Urinary bladder (tissue), 4 donors: ENCODE results near the gene ACTN1. TPM values are rescaled to one million over a fixed set of nuclear protein-coding genes. Genes with fewer than 3 reads are reported as not detected.
"Not testable (repeated sequence)": the region's sequence is repeated elsewhere in the genome, so short reads cannot be mapped to it uniquely, and the experiment has no call there.

Source experiments
- DNase-seq: peaks from one replicate; pipeline ENCODE4 v3.0.0-alpha.2; 2015; ENCODE audit errors: extremely low spot score
- H3K27ac ChIP-seq: one replicate; pipeline ENCODE4 v1.5.1; 2013; ENCODE audit warnings: low read depth, mild to moderate bottlenecking, moderate library complexity
- H3K36me3 ChIP-seq: one replicate; pipeline ENCODE4 v1.6.1; 2013; ENCODE audit warnings: mild to moderate bottlenecking, moderate library complexity; ENCODE audit not compliant: insufficient read depth
- H3K4me1 ChIP-seq: one replicate; pipeline ENCODE4 v1.6.1; 2013; ENCODE audit warnings: mild to moderate bottlenecking, moderate library complexity; ENCODE audit not compliant: insufficient read depth
- H3K4me3 ChIP-seq: one replicate; pipeline ENCODE4 v1.5.1; 2013; ENCODE audit warnings: low read depth, low read length
- WGBS: extraction: QIAGEN DNeasy Blood & Tissue Kit; methylation state at CpG from one replicate; pipeline ENCODE4 v1.1.7; 2013; 5-methylcytosine and 5-hydroxymethylcytosine counted together
- polyA plus RNA-seq: library from polyadenylated mRNA; stranded (reverse); fragments of 200-250 nt; gene quantifications from one replicate; pipeline ENCODE4 v1.2.3, GENCODE V29; 2013
- total RNA-seq: library from RNA; depleted of rRNA; stranded (reverse); fragments of >200 nt; gene quantifications from one replicate; pipeline ENCODE4 v1.2.3, GENCODE V29; 2014
- donor health status: healthy with polysubstance abuse.
- donor health status: healthy.

ACTN1 gene
- total and polyA plus RNA-seq, 2 donors, result 150 to 723 TPM

DNA sequence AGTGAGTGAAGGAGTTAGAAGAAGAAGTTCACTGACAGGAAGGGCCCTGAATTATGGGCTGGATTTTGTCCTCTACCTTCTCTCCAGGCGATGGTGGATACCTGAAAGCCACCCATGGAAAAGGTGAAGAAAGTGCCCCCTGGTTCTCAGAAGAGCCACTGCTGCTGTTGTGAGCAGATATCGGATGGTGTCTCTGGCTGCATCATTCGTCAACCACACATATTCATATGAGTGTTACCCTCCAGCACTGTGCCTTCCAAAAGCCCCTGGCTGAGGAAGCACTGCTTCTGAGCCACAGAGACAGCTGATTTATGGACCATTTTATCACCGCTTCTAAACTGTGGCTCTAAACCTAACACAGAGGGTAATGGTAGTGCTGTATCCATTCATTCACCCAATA, 2.0 kb upstream of the ACTN1 start:
- H3K27ac ChIP-seq, result no peak overlapping the region
- no peaks in the 10 kb centered on the region for H3K36me3 ChIP-seq
- H3K4me1 ChIP-seq, result no peaks in the 10 kb centered on the region
- DNase-seq, result no peak
- 58% methylated on average over 4 of the region's 4 CpGs for WGBS
- no peak overlapping the region for H3K4me3 ChIP-seq

DNA sequence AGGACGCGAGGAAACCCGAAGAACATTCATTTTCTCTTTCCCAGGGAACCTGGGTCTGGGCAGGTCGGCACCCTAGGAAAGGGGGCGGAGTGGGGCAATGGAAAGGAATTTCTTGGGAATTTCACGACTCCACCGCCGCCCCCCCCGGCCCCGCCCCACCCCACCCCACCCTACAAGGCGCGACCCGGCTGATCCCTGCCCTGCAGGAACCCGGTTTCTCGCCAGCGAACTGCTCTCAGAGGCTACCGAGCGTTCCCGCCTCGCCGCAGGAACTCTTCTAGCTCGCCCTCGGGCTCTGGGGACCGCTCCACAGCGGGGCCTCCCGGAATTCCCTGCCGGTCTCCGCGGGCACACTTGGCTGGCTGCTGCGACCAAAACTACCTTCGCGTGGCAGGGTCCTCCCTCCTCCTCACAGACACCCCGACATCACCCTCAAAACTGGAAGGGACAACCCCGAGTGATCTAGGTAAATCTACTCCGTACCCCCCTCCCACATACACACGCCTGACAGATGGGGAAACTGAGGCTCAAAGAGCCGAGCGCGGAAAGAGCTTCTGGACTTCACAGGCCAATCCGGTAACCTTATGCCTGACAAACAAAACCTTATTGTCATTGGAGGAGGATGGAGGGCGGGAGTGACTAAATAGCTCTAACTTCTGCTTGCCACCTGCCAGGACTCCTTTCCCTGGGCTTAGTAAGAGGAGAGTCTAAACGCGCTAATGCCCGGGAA, 785 bp upstream of the ACTN1 start:
- H3K27ac ChIP-seq, result peak overlapping the region; percentile 82
- peak overlapping the region; percentile 85 for H3K4me3 ChIP-seq
- no peaks in the 10 kb centered on the region for H3K4me1 ChIP-seq
- no peak for DNase-seq
- no peaks in the 10 kb centered on the region for H3K36me3 ChIP-seq
- WGBS, result 7% methylated on average over 44 of the region's 44 CpGs

DNA sequence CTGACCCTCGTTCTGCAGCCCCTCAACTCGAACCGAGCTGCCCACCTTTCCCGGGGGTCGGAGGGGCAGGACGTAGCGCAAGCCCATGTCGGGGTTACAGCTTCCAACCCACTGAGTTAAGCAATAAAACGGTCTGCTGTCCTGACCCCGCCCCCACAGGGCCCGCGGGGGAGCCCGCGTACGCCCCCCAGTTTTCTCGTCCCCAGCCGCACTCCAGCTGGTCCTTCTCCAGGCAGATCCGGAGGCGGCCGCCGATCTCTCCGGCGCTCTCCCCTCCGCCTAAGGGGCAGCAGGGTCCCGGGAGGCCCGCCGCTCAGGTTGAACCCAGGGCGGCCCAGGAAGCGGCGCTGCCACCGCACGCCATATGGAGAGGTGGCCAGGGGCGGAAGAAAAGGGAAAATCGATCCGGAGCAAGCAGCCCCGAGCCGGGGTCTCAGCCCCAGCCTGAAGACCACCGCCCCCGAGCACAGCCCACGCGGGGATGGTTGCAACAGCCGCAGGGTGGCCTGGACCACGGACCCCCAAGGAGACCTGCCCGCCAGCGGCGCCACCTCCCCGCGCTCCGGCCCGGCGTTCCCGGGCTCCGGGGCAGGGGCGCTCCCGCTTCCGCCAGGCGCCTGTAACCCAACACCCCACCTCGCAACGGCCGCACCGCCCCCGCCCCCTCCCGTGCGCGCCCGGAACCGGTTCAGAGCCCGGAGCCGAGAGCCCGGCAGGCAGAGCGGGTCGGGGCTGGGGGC, 760 bp downstream of the ACTN1 start:
- no peak for DNase-seq
- peaks cover 1% of the 10 kb centered on the region for H3K4me1 ChIP-seq

DNA sequence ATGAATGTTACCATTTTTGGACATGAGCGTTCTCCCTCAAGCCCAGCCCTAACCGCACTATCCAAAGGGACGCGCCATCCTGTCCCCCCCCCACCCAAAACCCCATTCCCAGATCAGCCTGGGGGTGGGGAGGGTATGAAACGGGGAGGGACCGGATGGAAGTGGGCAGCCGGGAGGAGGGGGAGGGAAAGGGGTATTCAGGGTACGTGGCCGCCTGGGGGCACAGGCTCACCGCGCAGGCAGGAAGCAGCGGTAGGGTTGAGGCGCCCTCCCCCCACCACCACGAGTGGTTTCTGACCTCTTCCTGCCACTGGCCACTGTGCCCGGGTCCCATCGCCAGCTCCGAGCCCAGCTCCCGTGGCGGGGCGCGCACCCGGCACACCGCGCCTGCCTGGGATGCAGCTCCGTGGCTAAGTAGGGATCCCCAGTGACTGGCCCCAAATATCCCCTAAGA, 1.4 kb downstream of the ACTN1 start:
- DNase-seq, result no peak
- Histone ChIP-seq H3K4me1 (peaks cover 1% of the 10 kb centered on the region), H3K4me3 (peak overlapping the region; percentile 85), H3K27ac (peak overlapping the region; percentile 97), H3K36me3 (no peaks in the 10 kb centered on the region)
- under 1% methylated on average over 25 of the region's 25 CpGs for WGBS

More for the DNA sequence above, 760 bp downstream of the ACTN1 start:
- Histone ChIP-seq H3K36me3 (no peaks in the 10 kb centered on the region), H3K4me3 (peak overlapping the region; percentile 85), H3K27ac (peak overlapping the region; percentile 97)
- under 1% methylated on average over 72 of the region's 72 CpGs for WGBS

DNA sequence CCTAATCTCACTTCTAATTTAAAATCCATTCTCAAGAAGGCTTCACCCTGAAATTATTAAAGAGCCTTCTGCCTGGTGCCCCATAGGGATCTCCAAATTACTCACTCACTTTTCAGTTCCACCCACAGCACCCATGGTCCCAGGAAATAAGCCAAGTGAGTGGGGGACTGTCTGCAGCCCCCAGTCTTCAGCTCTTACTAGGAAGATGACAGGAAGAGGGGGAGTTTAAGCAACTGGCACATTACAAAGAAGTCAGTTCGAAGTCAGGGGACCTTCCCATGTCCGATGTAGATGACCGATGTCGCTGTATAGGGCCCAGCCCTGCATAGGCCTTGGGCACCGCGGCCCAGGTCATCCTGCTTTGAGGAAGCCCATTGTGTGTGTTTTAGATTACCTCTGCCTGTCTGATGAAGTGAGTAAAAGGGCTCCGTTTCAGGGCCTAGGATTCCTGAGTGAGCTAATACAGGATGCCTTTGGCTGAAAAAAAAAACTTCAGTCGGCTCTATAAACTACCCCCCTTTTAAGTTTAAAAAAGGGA, 1.9 kb downstream of the ACTN1 start:
- Histone ChIP-seq H3K27ac (peak overlapping the region; percentile 87), H3K4me1 (peaks cover 1% of the 10 kb centered on the region), H3K36me3 (no peaks in the 10 kb centered on the region), H3K4me3 (peak overlapping the region; percentile 85)
- DNase-seq, result no peak
- 15% methylated on average over 8 of the region's 8 CpGs for WGBS

DNA sequence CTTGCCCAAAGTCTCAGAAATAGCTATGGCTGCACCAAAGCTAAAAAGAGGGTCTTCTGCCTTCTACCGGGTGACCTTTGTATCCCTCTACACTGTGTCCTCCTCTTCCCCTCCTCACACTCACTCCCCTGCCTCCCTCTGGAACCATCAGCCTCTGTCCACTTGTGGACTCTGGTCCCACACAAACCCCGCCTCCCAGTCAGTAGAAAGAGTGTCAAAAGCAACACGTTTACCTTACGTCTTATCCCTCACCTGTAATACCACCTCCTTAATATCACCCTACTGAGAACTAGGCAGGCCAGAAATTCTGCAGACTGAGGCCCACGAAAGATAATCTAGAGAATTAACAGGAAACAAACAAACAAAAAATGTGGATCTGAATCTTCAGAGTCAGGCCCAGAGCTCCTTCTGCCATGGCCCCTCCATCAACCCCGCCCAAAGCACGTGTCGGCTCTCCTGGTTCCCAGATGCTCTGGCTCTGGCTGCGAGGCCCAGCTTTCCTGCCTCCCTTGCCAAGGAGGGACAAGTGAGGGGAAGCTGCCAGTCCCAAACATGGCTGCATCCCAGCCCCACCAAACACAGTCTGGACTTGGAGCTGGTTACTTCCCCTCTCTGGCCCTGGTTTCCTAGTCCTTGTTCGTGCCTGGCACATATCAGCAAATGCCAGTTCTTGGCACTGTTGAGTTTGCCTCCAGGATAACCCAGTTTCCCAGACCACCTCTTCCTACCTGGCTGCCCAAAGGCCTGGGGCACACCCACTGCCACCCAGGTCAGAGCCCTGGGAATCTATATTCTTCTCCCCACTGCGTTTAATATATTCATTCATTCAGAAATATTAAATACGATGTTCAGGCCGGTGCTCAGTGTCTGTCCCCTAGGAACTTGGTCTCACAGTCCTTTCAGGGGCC, 2.7 kb downstream of the ACTN1 start:
- DNase-seq, result no peak
- 32% methylated on average over 13 of the region's 13 CpGs for WGBS
- Histone ChIP-seq H3K36me3 (no peaks in the 10 kb centered on the region), H3K4me1 (peaks cover 1% of the 10 kb centered on the region), H3K27ac (peak overlapping the region; percentile 87), H3K4me3 (no peak overlapping the region)

DNA sequence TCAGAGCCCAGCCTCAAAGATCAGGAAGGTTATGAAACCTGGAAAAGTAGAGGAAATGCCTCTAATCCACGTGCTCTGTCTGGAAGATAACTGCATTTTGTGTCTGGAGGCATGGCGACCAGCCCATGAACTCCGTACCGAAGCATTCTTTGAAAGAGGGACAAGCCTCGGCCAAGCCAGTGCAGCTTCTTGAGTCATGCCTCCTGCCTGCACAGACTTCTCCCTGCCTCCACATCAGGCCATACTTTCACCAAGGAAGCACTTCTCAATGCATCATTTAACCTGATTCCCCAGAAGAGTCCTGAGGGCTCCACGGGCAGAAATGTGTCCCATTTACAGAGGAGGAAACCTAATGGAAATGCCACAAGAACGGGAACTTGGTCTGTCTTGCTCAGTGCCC, 3.4 kb downstream of the ACTN1 start:
- Histone ChIP-seq H3K4me3 (no peak overlapping the region), H3K4me1 (peaks cover 1% of the 10 kb centered on the region), H3K36me3 (no peaks in the 10 kb centered on the region), H3K27ac (peak overlapping the region; percentile 87)
- no peak for DNase-seq
- 23% methylated on average over 7 of the region's 7 CpGs for WGBS

DNA sequence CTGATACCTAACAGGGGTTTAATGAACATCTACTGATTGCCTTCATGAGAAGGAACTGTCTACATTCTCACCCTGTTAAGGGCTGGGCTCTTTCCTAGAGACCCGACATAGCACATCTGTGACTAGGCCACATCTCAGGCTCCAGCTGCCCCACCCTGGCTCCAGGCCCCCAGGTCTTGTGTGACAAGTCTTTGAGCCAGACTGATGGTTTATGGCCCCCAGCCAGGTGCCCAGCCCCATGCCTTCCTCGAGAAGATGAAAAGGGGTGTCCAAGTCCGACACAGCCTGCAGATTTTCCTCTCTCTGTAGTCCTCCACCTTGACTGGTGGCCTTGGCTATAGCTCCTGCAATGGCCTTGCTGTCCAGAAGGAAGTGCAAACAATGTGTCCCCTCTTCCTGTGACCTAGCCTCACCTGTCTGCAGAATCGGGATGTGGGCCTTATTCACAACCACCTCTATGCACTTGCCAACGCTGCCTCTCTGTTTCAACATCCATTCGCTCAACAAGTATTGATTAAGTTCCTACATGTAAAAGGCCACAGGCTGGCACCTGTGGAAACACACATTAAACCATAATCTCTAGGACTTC, 4.2 kb downstream of the ACTN1 start:
- H3K27ac ChIP-seq, result no peak overlapping the region
- H3K36me3 ChIP-seq, result no peaks in the 10 kb centered on the region
- H3K4me1 ChIP-seq, result peaks cover 1% of the 10 kb centered on the region
- DNase-seq, result no peak
- H3K4me3 ChIP-seq, result no peak overlapping the region
- 56% methylated on average over 6 of the region's 6 CpGs for WGBS

DNA sequence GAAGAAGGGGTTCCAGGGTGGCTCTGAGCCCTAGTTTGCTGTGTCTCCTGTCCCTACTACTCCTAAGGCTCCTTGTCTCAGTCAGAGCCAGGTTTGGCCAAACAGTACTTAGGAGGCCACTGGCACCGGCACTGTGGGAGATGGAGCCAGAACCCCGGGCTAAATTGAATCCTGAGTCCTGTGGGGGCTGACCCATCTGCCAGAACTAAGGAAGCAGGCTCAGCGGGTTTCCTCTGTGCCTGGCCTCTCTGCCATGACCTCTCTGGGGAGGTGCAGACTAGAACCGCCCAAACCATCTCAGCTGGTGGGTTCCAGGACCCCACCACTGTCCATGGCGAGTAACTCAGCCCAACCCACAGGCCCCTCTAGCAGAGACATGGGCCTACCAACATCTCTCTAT, 5.5 kb downstream of the ACTN1 start:
- Histone ChIP-seq H3K27ac (no peak overlapping the region), H3K4me1 (peaks cover 1% of the 10 kb centered on the region), H3K4me3 (no peak overlapping the region), H3K36me3 (no peaks in the 10 kb centered on the region)
- no peak for DNase-seq
- WGBS, result 74% methylated on average over 5 of the region's 5 CpGs

DNA sequence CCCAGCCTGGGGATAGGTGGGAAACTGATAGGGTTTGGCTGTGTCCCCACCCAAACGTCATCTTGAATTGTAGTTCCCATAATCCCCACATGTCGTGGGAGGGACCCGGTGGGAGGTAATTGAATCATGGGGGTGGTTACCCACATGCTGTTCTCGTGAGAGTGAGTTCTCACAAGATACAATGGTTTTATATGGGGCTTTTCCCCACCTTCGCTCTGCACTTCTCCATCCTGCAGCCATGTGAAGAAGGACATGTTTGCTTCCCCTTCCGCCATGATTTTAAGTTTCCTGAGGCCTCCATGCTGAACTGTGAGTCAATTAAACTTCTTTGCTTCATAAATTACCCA, 5.9 kb downstream of the ACTN1 start:
- not testable (repeated sequence) for H3K4me3 ChIP-seq, DNase-seq, H3K4me1 ChIP-seq, H3K36me3 ChIP-seq, H3K27ac ChIP-seq
- WGBS, result 59% methylated on average over 6 of the region's 6 CpGs

DNA sequence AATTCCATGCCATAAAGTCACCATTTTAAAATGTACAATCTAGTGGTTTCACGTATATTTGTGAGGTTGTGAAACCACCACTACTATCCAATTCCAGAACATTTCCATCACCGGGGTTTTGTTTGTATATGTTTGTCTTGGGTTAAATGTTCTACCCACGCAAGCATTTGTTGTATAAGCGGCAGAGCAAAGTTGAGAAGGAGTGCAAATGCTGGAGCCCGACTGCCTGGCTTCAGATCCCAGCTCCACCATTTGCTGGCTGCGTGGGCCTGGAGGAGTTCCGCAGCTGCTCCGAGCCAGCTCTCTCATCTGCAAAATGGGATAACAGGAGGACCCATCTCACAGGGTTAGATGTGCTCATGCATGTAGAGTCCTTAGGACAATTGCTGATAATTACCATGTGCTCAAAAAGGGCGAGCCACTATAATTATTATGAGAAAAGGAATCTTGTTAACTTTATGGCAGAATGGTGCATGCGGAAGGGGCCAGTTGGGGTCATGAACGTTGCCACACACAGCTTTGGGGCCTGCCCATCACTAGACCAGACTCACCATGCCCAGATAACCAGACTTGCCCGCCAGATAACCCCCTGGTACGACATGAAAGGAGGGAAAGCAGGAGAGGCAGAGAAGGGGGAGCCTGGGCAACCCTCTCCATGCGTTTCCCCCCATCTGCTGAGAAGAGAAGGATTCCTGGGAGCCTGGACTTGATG, 6.4 kb downstream of the ACTN1 start:
- DNase-seq, result no peak
- Histone ChIP-seq H3K27ac (no peak overlapping the region), H3K36me3 (no peaks in the 10 kb centered on the region), H3K4me1 (peaks cover 1% of the 10 kb centered on the region), H3K4me3 (no peak overlapping the region)
- 49% methylated on average over 14 of the region's 14 CpGs for WGBS

DNA sequence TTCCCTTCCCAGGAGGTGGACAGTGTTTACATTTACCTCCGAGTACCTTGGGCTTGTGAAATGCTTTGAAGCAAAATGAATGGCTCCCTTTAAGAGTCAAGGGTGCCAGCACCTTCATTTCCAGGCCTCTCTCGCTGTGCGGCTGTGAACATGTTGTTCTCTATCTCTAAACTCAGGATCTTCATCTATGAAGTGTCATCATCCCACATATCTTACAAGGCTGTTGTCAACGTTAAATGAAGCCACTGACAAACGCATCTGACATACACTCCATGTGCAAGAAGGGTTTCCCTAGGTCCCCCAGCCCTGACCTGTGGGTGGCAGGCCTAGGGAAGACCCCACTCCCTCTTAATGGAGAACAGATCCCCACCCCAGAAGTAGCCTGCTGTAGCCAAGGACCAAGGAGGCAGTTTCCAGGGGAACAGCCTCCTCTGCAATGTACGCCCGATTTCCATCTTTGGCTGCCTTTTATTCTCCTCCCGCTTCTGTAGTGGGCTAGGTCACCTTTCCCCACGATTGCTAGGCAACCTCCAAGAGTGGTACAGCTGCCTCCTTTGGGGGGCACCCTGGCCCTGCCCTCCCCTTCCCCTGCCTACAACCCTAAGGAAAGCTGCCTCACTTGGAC, 7.6 kb downstream of the ACTN1 start:
- H3K4me3 ChIP-seq, result no peak overlapping the region
- no peaks in the 10 kb centered on the region for H3K36me3 ChIP-seq
- WGBS, result 59% methylated on average over 9 of the region's 9 CpGs
- no peak for DNase-seq
- peaks cover 2% of the 10 kb centered on the region for H3K4me1 ChIP-seq
- H3K27ac ChIP-seq, result peak overlapping the region; percentile 32
